Activated naive CD4-positive, alpha-beta T cell treated with anti-CD3 and anti-CD28 coated beads for 36 hours (primary cell): Measurements from ENCODE around the gene ABCD1. TPM values are rescaled to one million over a fixed set of nuclear protein-coding genes. Genes with fewer than 3 reads are reported as not detected.
"Not testable (repeated sequence)": the region's sequence is repeated elsewhere in the genome, so short reads cannot be mapped to it uniquely, and the experiment has no call there.

Experiments
- CTCF ChIA-PET: fragments of 350-600 bp; sonication (Branson Sonifier 250); formaldehyde crosslinking; loops from one replicate; lab custom pipeline; 2021; ENCODE audit warnings: antibody characterized with exemption; lab: Charles Lee
- DNase-seq: peaks from one replicate; pipeline ENCODE4 v3.0.0-alpha.2; 2020
- H3K27ac Mint-ChIP-seq: one replicate; pipeline ENCODE4 v1.8.0; 2021; ENCODE audit warnings: mild to moderate bottlenecking, mixed read lengths
- H3K27me3 Mint-ChIP-seq: one replicate; pipeline ENCODE4 v1.8.0; 2021; ENCODE audit warnings: low read depth, mixed read lengths
- H3K36me3 Mint-ChIP-seq: one replicate; pipeline ENCODE4 v1.8.0; 2021; ENCODE audit warnings: low read depth, mixed read lengths
- H3K4me1 Mint-ChIP-seq: one replicate; pipeline ENCODE4 v1.8.0; 2021; ENCODE audit warnings: low read depth, mixed read lengths
- H3K4me3 Mint-ChIP-seq: one replicate; pipeline ENCODE4 v1.8.0; 2021; ENCODE audit warnings: mild to moderate bottlenecking, moderate library complexity, mixed read lengths
- H3K9me3 Mint-ChIP-seq: one replicate; pipeline ENCODE4 v1.8.0; 2021; ENCODE audit warnings: mixed read lengths
- intact Hi-C: fragments of 100-400 bp; cut with micrococcal nuclease; formaldehyde crosslinking; loops from one replicate; pipeline ENCODE4 v1.15.1; 2023
- total RNA-seq, 2 experiments: library from RNA; stranded (reverse); gene quantifications; one replicate each; pipeline ENCODE4 v1.2.3, GENCODE V29; 2021

ABCD1 gene
- total RNA-seq, 2 experiments from 2014 or later: 2.5 to 3.4 TPM

DNA sequence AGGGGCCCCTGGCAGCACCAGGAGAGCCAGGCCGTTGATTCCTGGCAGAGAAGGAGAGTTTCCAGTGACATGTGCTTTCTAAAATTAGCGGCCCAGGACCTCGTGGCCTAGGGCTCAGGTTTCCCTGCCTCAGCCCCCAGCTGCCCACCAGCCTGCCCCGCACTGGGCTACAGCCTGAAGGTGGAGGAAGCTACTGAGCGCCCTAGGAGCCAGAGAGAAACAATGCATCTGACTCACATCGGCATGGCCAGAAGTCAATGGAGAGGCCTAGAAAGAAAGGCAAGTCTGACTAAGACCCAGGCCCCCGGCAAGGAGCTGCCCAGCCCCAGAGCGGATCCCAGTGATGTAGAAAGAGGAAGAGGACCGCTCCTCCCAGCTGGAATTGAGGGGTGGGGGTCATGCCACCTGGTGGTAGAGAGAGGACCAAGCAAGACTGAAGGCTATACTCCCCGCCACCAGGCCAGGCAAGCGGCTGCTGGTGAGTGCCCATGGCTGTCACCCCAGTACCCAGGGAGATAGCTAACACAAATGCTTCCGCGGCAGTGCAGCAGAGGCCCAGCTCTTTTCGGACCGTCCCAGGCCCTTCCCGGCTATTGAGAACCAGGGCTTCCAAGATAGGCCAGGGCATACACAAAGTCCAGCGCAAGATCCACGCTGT, 19.1 kb upstream of the ABCD1 start:
- H3K27ac Mint-ChIP-seq, DNase-seq, H3K4me3 Mint-ChIP-seq, H3K27me3 Mint-ChIP-seq, intact Hi-C loops, H3K4me1 Mint-ChIP-seq, H3K9me3 Mint-ChIP-seq, H3K36me3 Mint-ChIP-seq: not testable (repeated sequence)
- CTCF ChIA-PET: interaction anchor here (1.2 kb wide), 1 partner anchor 96 kb away, joined by 3 read pairs; no protein-coding TSS in a partner anchor

- no peak for DNase-seq
- Mint-ChIP-seq H3K4me3 (no peak overlapping the region), H3K4me1 (peaks cover 4% of the 10 kb centered on the region), H3K27me3 (no peaks in the 10 kb centered on the region), H3K9me3 (no peaks in the 10 kb centered on the region), H3K27ac (no peak overlapping the region), H3K36me3 (peaks cover 2% of the 10 kb centered on the region)
- intact Hi-C loops: no loop called here
- CTCF ChIA-PET: no interaction called here
Measured at GRCh38 chrX:153706799-153707198, 17.9 kb upstream of the ABCD1 start.

GRCh38 chrX:153707406-153707805, 17.2 kb upstream of the ABCD1 start:
- H3K27me3 Mint-ChIP-seq: no peaks in the 10 kb centered on the region
- peaks cover 2% of the 10 kb centered on the region for H3K36me3 Mint-ChIP-seq
- peaks cover 4% of the 10 kb centered on the region for H3K4me1 Mint-ChIP-seq
- no peak for DNase-seq
- H3K9me3 Mint-ChIP-seq: no peaks in the 10 kb centered on the region
- CTCF ChIA-PET: interaction anchor here (1.2 to 1.6 kb wide), 2 partner anchors 40 to 46 kb away, joined by 4 read pairs; no protein-coding TSS in a partner anchor
- H3K4me3 Mint-ChIP-seq: no peak overlapping the region
- intact Hi-C loops: no loop called here
- H3K27ac Mint-ChIP-seq: no peak overlapping the region

- H3K9me3 Mint-ChIP-seq: no peaks in the 10 kb centered on the region
- CTCF ChIA-PET: interaction anchor here (1.0 to 1.6 kb wide), 3 partner anchors 22 to 47 kb away, joined by 3 to 4 read pairs (median 4); no protein-coding TSS in a partner anchor
- intact Hi-C loops: loop anchor here (1.0 kb wide), 1 partner anchor 21 kb away; the partner anchor contains the start of gene SLC6A8
Measured at GRCh38 chrX:153708415-153708814, 16.2 kb upstream of the ABCD1 start.

GRCh38 chrX:153709726-153710674, 14.7 kb upstream of the ABCD1 start:
- peaks cover 6% of the 10 kb centered on the region for H3K36me3 Mint-ChIP-seq
- no peaks in the 10 kb centered on the region for H3K9me3 Mint-ChIP-seq
- CTCF ChIA-PET: interaction anchor here (0.9 kb wide), 1 partner anchor 30 kb away, joined by 4 read pairs; no protein-coding TSS in a partner anchor
- no peaks in the 10 kb centered on the region for H3K27me3 Mint-ChIP-seq
- intact Hi-C loops: no loop called here
- H3K27ac Mint-ChIP-seq: no peak overlapping the region
- DNase-seq: no peak
- no peak overlapping the region for H3K4me3 Mint-ChIP-seq
- H3K4me1 Mint-ChIP-seq: peaks cover 4% of the 10 kb centered on the region

More at GRCh38 chrX:153708415-153708814, 16.2 kb upstream of the ABCD1 start:
- H3K4me1 Mint-ChIP-seq: peaks cover 4% of the 10 kb centered on the region
- no peaks in the 10 kb centered on the region for H3K27me3 Mint-ChIP-seq
- H3K27ac Mint-ChIP-seq: no peak overlapping the region
- H3K36me3 Mint-ChIP-seq: peaks cover 4% of the 10 kb centered on the region
- peak; percentile 67 for DNase-seq
- no peak overlapping the region for H3K4me3 Mint-ChIP-seq

- CTCF ChIA-PET: no interaction called here
- Mint-ChIP-seq H3K4me3 (no peak overlapping the region), H3K4me1 (peaks cover 4% of the 10 kb centered on the region), H3K27me3 (no peaks in the 10 kb centered on the region), H3K9me3 (no peaks in the 10 kb centered on the region), H3K36me3 (peaks cover 11% of the 10 kb centered on the region), H3K27ac (no peak overlapping the region)
- DNase-seq: no peak
- intact Hi-C loops: no loop called here
Measured at GRCh38 chrX:153714256-153714655, 10.4 kb upstream of the ABCD1 start.

DNA sequence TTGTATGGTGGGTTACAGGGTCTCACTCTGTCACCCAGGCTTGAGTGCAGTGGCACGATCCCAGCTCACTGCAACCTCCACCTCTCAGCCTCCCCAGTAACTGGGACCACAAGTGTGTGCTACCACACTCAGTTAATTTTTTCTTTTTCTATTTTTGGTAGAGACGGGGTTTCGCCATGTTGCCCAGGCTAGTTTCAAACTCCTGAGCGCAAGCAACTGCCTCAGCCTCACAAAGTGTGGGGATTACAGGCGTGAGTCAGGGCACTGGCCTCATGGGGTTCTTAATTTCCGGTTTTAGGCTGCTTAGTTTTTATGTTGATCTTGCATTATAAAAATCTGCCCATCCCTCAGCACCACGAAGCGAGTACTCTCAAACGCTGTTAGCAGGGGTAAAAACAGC, 7.2 kb upstream of the ABCD1 start:
- peaks cover 15% of the 10 kb centered on the region for H3K36me3 Mint-ChIP-seq
- no peaks in the 10 kb centered on the region for H3K27me3 Mint-ChIP-seq
- peaks cover 12% of the 10 kb centered on the region for H3K4me1 Mint-ChIP-seq
- CTCF ChIA-PET: interaction anchor here (0.7 kb wide), 1 partner anchor 139 kb away, joined by 7 read pairs; no protein-coding TSS in a partner anchor
- H3K9me3 Mint-ChIP-seq: no peaks in the 10 kb centered on the region
- no peak overlapping the region for H3K27ac Mint-ChIP-seq
- intact Hi-C loops: no loop called here
- DNase-seq: no peak
- H3K4me3 Mint-ChIP-seq: no peak overlapping the region

DNA sequence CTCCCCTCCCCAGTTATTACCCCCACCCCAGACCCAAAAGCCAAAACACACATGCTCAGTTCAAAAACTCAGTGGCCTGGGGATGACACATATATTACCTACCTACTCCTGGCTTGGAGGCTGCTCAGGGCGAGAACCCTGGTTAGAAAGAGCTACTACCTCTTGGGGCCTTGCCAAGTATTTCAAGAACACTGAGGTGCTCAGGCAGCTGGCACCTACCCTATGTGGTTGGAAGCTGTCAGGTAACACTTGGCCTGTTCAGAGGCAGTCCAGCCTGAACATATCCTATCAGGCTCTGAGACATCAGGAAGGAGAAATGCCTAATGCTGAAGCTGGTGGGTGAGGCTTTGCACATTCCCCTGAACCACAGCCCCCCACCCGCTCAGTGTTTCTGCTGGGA, 5.4 kb upstream of the ABCD1 start:
- Mint-ChIP-seq H3K9me3 (no peaks in the 10 kb centered on the region), H3K4me3 (no peak overlapping the region), H3K36me3 (peaks cover 13% of the 10 kb centered on the region), H3K27ac (no peak overlapping the region), H3K27me3 (no peaks in the 10 kb centered on the region), H3K4me1 (peaks cover 15% of the 10 kb centered on the region)
- intact Hi-C loops: no loop called here
- no peak for DNase-seq
- CTCF ChIA-PET: no interaction called here

GRCh38 chrX:153719701-153720100, 5.0 kb upstream of the ABCD1 start:
- intact Hi-C loops: no loop called here
- DNase-seq: no peak

GRCh38 chrX:153722704-153723350, 1.8 kb upstream of the ABCD1 start:
- peaks cover 12% of the 10 kb centered on the region for H3K36me3 Mint-ChIP-seq
- no peaks in the 10 kb centered on the region for H3K27me3 Mint-ChIP-seq
- H3K4me1 Mint-ChIP-seq: peaks cover 28% of the 10 kb centered on the region
- CTCF ChIA-PET: interaction anchor here (1.0 kb wide), 1 partner anchor 11 kb away, joined by 3 read pairs; no protein-coding TSS in a partner anchor
- intact Hi-C loops: no loop called here
- peak overlapping the region; percentile 81 for H3K27ac Mint-ChIP-seq
- no peak for DNase-seq
- peak overlapping the region; percentile 85 for H3K4me3 Mint-ChIP-seq
- no peaks in the 10 kb centered on the region for H3K9me3 Mint-ChIP-seq

More at GRCh38 chrX:153719701-153720100, 5.0 kb upstream of the ABCD1 start:
- Mint-ChIP-seq H3K27ac (no peak overlapping the region), H3K27me3 (no peaks in the 10 kb centered on the region), H3K36me3 (peaks cover 13% of the 10 kb centered on the region), H3K9me3 (no peaks in the 10 kb centered on the region), H3K4me3 (no peak overlapping the region), H3K4me1 (peaks cover 15% of the 10 kb centered on the region)
- CTCF ChIA-PET: interaction anchor here (0.5 kb wide), 1 partner anchor 107 kb away, joined by 3 read pairs; no protein-coding TSS in a partner anchor

DNA sequence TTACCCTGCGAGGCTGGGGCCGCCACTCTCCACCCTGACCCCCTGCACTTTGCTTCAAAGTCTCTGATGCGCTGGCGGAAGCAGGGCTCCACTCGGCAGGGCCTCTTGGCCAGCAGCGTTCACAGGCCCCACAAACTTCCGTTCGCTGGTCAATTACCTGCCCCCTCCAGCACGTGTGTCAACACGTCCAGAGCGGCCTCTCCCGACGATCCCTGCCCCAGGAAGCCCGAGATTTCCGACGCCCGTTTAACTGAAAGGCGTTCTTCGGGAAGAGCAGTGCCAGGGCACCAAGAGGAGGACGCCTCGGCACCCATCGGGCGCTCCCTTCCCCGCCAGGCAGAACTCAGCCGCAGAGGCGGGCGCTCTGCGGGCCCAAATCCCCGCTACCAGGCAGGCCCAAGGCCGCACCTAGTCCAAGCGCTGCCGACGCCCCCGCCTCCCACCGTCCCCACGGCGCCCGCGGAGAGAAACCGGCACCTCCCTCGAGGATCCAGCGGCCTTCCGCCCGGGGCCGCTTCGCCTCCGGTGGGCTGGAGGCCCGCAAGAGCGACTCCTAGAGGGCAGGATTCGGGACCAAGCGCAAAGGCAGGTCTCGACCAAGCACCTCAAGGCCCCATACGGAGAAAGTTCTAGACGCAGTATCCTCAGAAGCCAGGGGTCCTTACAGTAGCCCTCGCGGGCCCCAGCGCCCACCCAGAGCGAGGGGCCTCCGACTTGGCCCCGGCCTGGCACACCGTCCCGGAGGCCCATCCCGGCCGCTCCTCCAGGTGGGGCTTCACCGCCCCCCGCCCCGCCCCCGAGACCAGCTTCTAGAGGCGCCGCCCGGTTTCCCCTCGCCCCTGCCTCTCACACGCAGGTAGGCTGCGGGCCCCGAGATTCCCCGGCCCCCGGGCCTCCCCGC, 1.1 kb upstream of the ABCD1 start:
- peaks cover 28% of the 10 kb centered on the region for H3K4me1 Mint-ChIP-seq
- peaks cover 13% of the 10 kb centered on the region for H3K36me3 Mint-ChIP-seq
- peak overlapping the region; percentile 81 for H3K27ac Mint-ChIP-seq
- H3K9me3 Mint-ChIP-seq: no peaks in the 10 kb centered on the region
- intact Hi-C loops: loop anchor here (1.0 to 2.0 kb wide), 5 partner anchors 15 to 247 kb away; partner anchors contain the start of genes CCNQ, HCFC1, IDH3G and SSR4
- DNase-seq: peak; percentile 49
- H3K27me3 Mint-ChIP-seq: no peaks in the 10 kb centered on the region
- CTCF ChIA-PET: interaction anchor here (1.0 kb wide), 1 partner anchor 10 kb away, joined by 3 read pairs; no protein-coding TSS in a partner anchor
- H3K4me3 Mint-ChIP-seq: peak overlapping the region; percentile 85
